ENCODE measurements around the gene ETV6.

ETV6 gene

GRCh38 chr12:11870041-11870451 is 220.6 kb downstream of the ETV6 start:
- no peak for DNase-seq

DNA sequence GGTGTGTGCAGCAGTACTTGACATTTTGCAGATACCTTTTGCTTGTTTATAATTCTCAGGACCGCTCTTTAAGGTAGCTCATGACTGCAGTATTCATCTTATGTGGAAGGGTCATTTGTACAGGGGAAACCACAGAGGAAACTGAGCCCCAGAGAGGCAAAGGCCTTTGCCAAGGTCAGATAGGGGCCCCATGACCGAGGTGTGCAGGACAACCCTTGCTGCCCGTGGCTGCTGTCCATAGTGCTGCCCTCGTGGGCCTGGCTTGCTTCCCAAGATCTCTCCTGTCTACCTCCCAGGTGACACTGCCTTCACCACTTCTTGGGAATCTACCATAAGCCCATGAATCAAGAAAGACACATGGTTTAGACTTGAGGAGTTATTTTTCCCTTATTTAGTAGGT is 222.6 kb downstream of the ETV6 start:
- DNase-seq, result no peak

DNA sequence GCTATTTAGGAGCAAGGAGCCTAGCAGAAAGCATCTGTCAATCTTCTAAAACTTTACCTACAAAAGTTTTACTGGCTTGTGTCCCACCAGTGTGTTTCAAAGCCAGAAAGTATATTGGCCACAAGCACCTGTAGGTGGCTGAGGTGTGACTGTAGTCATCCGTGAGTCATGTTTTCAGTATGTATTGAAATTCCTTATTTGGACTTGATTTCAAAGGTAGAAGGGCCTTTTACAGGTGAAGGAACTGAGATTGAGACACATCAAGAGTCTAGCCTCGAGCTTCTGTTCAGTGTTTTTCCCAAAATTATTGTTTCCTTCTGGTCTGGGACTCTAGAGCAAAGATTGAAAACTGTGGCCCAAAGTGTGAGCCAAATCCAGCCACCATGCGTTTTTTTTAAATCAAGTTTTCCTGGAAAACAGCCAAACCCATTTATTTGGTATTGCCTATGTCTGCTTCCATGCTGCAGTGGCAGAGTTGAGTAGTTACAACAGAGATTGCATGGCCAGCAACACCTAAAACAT is 226.0 kb downstream of the ETV6 start:
- DNase-seq, result no peak

GRCh38 chr12:11876307-11876706 is 226.8 kb downstream of the ETV6 start:
- DNase-seq, result no peak

GRCh38 chr12:11877102-11877826 is 227.8 kb downstream of the ETV6 start:
- DNase-seq, result no peak

- peak; percentile 57 for DNase-seq
Measured at GRCh38 chr12:11877869-11878780, 228.7 kb downstream of the ETV6 start.

- no peak for DNase-seq
Measured at GRCh38 chr12:11879306-11879705, 229.8 kb downstream of the ETV6 start.

DNA sequence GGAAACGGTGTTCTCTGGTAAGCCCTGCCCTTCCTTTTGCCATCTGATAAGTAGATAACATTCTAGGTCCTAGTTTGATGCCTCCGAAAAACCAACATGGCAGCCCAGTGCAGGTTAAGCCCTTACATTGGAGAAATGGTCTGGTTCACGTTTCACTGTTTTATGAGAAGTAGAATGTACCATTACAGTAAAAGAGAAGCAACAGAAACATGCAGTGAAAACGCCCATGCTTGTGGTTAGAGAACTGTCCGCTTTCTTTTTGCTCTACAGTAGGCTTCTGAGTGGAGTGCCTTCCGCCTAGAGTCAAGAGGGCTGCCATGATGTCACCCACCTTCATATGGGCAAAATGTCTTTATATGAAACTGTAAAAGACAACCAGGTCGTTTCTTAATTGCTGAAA is 230.9 kb downstream of the ETV6 start:
- DNase-seq, result no peak

DNA sequence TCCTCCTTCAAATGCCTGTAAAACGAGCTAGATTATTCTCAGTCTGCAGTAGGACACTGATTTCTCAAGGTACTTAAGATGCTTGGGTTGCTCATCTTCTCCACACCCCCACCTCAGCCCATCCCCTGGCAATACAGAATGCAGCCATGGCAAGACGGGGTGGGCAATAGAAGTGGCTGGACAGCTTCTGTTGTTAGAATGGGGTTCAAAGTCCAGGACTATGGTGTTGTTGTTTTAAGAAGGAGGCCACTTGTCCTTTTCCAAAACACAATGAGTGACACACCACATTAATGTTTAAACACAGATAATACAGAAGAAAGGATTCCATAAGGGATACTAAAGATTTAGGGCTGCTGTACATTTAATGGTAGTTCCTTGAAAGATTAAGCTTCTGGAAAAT is 232.4 kb downstream of the ETV6 start:
- DNase-seq, result no peak

DNA sequence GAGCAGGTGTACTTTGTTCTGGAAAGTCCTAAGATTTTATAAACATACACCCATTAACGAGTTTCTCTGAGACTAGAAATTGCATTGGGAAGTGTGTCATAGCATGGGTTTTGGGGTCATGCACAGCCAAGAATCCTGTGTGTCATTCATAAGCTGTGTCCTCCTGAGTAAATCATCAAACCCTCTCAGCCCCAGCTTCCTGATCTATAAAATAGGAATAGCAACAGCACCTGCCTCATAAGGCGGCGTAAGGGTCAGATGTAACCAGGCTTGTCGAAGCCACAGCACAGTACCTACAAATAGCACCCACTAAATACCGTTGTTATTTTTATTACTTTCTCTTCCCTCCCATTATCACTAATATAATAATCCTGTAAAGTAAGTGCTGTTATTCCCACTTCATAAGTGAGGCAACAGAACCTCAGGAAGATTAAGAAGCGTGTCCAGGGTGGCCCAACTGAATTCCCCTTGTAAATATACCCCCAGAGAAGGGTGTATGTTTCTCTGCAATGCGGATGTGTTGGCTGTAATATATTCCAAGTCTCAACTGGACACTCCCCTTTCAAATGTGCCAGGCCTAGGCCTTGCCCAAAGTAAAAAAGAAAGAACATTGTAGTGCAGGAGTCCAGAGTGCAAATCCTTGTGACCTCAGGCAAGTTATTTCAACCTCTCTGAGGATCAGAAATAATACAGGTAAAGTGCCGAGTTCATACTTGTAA is 233.0 kb downstream of the ETV6 start:
- no peak for DNase-seq

DNA sequence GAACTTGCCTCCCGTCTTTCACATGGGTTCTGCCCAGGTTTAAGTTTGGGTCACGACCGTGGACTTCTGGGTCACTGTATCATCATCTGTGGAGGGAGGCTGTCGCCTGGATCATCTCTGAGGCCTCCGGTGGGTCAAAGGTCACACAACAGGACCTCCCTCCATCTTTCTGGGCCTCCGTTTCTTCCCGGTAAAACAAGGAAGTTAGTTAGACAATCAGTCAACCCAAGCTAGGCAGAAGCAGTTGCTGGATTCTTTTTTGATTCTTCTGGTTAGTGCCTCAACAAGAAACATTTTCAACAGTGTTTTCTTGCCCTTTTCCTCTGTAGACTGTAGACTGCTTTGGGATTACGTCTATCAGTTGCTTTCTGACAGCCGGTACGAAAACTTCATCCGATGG is 234.6 kb downstream of the ETV6 start:
- DNase-seq, result no peak

DNA sequence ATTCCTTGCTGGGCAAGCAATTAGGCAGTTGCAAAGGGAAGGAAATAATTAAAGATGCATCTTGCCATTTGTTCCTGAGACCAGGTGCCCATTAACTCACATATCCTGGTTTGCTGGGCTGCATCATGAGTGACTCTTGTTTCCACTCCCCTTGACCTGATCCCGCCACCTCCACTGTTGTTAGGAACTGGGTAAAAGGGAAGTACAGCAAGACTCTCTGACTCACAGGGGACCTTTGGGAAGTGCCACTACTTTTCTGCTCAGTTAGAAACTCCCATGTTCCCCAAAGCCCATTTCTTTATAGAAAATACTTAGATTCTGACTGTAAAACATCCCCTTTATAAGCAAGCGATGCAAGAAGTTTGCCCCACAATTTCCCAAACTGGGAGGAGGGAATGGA is 235.2 kb downstream of the ETV6 start:
- DNase-seq, result no peak

GRCh38 chr12:11885261-11886038 is 236.0 kb downstream of the ETV6 start:
- DNase-seq, result no peak

- DNase-seq, result no peak
Measured at GRCh38 chr12:11886339-11886738, 236.9 kb downstream of the ETV6 start.

GRCh38 chr12:11888029-11888428 is 238.6 kb downstream of the ETV6 start:
- DNase-seq, result no peak

DNA sequence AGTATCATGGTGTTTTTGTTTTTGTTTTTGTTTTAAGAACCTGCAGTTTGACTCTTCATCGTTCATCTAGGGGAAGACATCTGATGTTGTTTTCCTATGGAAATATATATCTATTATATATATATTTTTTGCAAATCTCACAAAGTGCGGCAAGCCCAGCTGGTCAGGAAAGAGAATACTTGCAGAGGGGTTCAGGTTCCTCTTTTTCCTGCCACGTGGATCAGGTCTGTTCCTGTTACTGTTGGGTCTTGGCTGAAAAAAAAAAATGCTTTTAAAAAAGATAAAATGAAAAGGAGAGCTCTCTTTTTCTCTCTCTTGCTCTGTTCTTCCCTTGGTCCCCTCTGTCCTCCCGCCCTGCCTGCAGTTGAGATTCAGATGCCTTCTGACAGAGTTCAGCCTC is 241.9 kb downstream of the ETV6 start:
- no peak for DNase-seq

DNA sequence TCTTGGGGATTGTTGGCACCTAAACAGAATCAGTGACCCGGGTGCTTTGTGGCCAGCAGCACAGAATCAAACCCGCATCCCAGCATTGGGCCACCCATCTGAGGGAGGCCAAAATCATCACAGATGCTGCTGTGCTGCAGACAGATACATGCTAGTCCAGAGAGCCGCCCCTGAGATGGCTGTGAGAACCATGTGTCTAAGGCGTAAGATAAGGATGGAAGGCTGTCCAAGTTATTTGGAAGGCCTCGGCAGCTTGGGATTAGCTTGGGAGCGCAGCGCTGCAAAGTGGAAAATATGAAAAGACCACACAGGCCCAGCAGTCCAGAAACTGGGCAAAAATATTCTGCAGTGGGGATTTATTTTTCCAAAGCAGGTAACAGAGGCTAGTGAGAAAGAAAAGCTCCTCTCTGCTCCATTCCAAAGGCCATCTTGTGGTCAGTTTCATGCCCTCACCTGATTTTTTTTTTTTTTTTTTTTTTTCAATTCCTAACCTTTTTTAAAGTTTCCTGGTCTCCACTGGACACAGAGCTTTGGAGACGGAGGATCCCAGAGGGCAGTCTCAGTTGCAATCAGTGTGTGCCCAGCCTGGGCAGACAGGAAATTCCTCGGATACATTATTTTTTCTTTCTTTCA is 242.4 kb downstream of the ETV6 start:
- DNase-seq, result no peak

- no peak for DNase-seq
Measured at GRCh38 chr12:11893998-11894397, 244.5 kb downstream of the ETV6 start.

DNA sequence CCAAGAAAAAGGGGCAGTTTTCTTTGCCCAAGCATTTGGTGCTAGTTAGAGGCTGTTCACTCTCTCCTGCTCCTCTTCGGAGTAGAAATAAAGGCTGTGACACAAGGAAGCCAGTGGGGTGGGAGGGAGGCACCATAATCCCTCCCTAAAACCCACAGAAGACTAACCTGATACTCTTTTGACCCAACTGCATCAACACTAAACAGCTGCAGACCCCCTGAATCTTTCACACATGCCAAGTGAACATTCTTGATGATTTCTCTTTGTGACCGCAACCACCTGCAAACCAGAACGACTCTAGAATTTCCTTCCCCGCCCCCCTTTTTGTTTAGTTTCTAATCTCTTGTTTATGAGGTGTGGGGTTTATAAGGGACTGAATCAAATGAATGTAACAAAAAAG is 245.4 kb downstream of the ETV6 start:
- DNase-seq, result peak; percentile 58

- DNase-seq, result no peak
Measured at GRCh38 chr12:11895421-11896078, 246.1 kb downstream of the ETV6 start.

DNA sequence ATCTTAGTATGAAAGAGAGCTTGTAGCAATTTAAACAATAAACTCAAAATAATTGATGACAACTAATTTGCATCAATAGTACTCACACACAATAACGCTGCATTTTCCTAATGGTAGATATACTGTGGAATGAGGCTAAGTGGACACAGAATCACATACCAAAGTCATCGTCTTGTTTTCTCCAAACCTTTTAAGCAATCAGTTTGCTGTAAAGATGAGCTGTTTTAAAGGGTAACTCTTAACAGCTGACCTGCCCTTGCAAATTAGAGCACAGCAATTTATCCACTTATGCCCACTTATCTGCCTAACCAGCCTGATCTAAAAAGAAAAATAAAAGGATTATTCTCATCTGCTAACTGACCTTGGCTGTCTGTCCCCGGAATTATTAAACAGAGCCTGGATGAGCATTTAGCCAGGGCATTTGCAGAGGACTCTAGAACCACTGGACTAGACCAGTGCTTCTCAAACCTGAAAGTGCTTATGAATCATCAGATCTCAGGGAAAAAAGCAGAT is 247.0 kb downstream of the ETV6 start:
- DNase-seq, result no peak
